H9 (cell line): Measurements from ENCODE around the gene WDHD1. TPM values are rescaled to one million over a fixed set of nuclear protein-coding genes. Genes with fewer than 3 reads are reported as not detected.
"Not testable (repeated sequence)": the region's sequence is repeated elsewhere in the genome, so short reads cannot be mapped to it uniquely, and the experiment has no call there.

Experiments
- DNase-seq: peaks from one replicate; pipeline ENCODE4 v3.0.0-alpha.2; 2017
- H2AFZ ChIP-seq: one replicate; pipeline ENCODE4 v1.6.1; 2013; ENCODE audit warnings: mild to moderate bottlenecking, low read length, control low read depth, moderate library complexity
- H2AK5ac ChIP-seq: 2 replicates; pipeline ENCODE4 v1.6.1; 2013; ENCODE audit warnings: low read length, control low read depth, mixed read lengths; ENCODE audit not compliant: insufficient read length
- H2BK120ac ChIP-seq: one replicate; pipeline ENCODE4 v1.6.1; 2013; ENCODE audit warnings: low read depth, mild to moderate bottlenecking, low read length, control low read depth, inconsistent platforms; ENCODE audit not compliant: poor library complexity, severe bottlenecking
- H2BK12ac ChIP-seq: 2 replicates; pipeline ENCODE4 v1.6.1; 2013; ENCODE audit warnings: low read length, control low read depth, mixed read lengths, low read depth; ENCODE audit not compliant: insufficient read length
- H2BK15ac ChIP-seq: 2 replicates; pipeline ENCODE4 v1.6.1; 2013; ENCODE audit warnings: low read depth, low read length, control low read depth
- H2BK20ac ChIP-seq: one replicate; pipeline ENCODE4 v1.6.1; 2013; ENCODE audit warnings: low read depth, mild to moderate bottlenecking, low read length, control low read depth, inconsistent platforms; ENCODE audit not compliant: poor library complexity, severe bottlenecking
- H2BK5ac ChIP-seq: 2 replicates; pipeline ENCODE4 v1.6.1; 2013; ENCODE audit warnings: low read length, control low read depth, mixed read lengths; ENCODE audit not compliant: insufficient read length
- H3K14ac ChIP-seq: 2 replicates; pipeline ENCODE4 v1.6.1; 2013; ENCODE audit warnings: low read length, control low read depth; ENCODE audit not compliant: insufficient read depth
- H3K18ac ChIP-seq: 2 replicates; pipeline ENCODE4 v1.6.1; 2013; ENCODE audit warnings: low read depth, mild to moderate bottlenecking, mixed read lengths, low read length, control low read depth; ENCODE audit not compliant: insufficient read length
- H3K23ac ChIP-seq: 2 replicates; pipeline ENCODE4 v1.6.1; 2013; ENCODE audit warnings: low read length, control low read depth, mixed read lengths, low read depth; ENCODE audit not compliant: insufficient read length
- H3K23me2 ChIP-seq: 2 replicates; pipeline ENCODE4 v1.6.1; 2013; ENCODE audit warnings: low read depth, mild to moderate bottlenecking, mixed read lengths, low read length, control low read depth; ENCODE audit not compliant: insufficient read length, poor library complexity, severe bottlenecking
- H3K27ac ChIP-seq: 2 replicates; pipeline ENCODE4 v1.5.1; 2013; ENCODE audit warnings: low read length, control low read depth, mixed read lengths, low read depth; ENCODE audit not compliant: insufficient read length
- H3K27me3 ChIP-seq: 2 replicates; pipeline ENCODE4 v1.6.1; 2013; ENCODE audit warnings: low read length, control low read depth, inconsistent platforms; ENCODE audit not compliant: insufficient read depth
- H3K4ac ChIP-seq: 2 replicates; pipeline ENCODE4 v1.6.1; 2013; ENCODE audit warnings: low read depth, mild to moderate bottlenecking, control low read depth, inconsistent platforms, low read length, moderate library complexity
- H3K4me1 ChIP-seq: 2 replicates; pipeline ENCODE4 v1.6.1; 2013; ENCODE audit warnings: low read length, control low read depth, inconsistent platforms; ENCODE audit not compliant: insufficient read depth
- H3K4me2 ChIP-seq: 2 replicates; pipeline ENCODE4 v1.6.1; 2013; ENCODE audit warnings: low read length, control low read depth, mixed read lengths; ENCODE audit not compliant: insufficient read length, insufficient read depth
- H3K56ac ChIP-seq: 2 replicates; pipeline ENCODE4 v1.6.1; 2013; ENCODE audit warnings: low read depth, mild to moderate bottlenecking, mixed read lengths, low read length, control low read depth; ENCODE audit not compliant: insufficient read length
- H3K79me1 ChIP-seq: 2 replicates; pipeline ENCODE4 v1.6.1; 2013; ENCODE audit warnings: low read depth, mild to moderate bottlenecking, moderate library complexity, low read length, control low read depth, inconsistent platforms; ENCODE audit not compliant: insufficient read depth, poor library complexity, severe bottlenecking
- H3K79me2 ChIP-seq: 2 replicates; pipeline ENCODE4 v1.6.1; 2013; ENCODE audit warnings: low read length, control low read depth, inconsistent platforms; ENCODE audit not compliant: insufficient read depth
- H3K9ac ChIP-seq: 2 replicates; pipeline ENCODE4 v1.6.1; 2013; ENCODE audit warnings: low read length, control low read depth, mixed read lengths; ENCODE audit not compliant: insufficient read length; ENCODE audit errors: extremely low read depth
- H3K9me3 ChIP-seq: one replicate; pipeline ENCODE4 v1.6.1; 2013; ENCODE audit warnings: low read depth, low read length, inconsistent platforms; ENCODE audit not compliant: control insufficient read depth
- H3T11ph ChIP-seq: one replicate; pipeline ENCODE4 v1.6.1; 2013; ENCODE audit warnings: mild to moderate bottlenecking, low read length, control low read depth, inconsistent platforms
- H4K20me1 ChIP-seq: one replicate; pipeline ENCODE4 v1.6.1; 2013; ENCODE audit not compliant: control insufficient read depth, insufficient read length, insufficient read depth
- H4K5ac ChIP-seq: 2 replicates; pipeline ENCODE4 v1.6.1; 2013; ENCODE audit warnings: low read depth, mild to moderate bottlenecking, mixed read lengths, low read length, control low read depth; ENCODE audit not compliant: insufficient read length
- H4K8ac ChIP-seq: replicated peaks from 2 replicates; pipeline ENCODE4 v1.6.1; 2013; ENCODE audit warnings: low read length, control low read depth, mixed read lengths, low read depth; ENCODE audit not compliant: insufficient read length
- H4K91ac ChIP-seq: 2 replicates; pipeline ENCODE4 v1.6.1; 2013; ENCODE audit warnings: low read depth, mild to moderate bottlenecking, moderate library complexity, mixed read lengths, low read length, control low read depth; ENCODE audit not compliant: insufficient read length
- H3K27ac Mint-ChIP-seq, 3 experiments: 2 replicates in 2 of 3; 3 replicates in 1 of 3; pipeline ENCODE4 v1.8.0; 2020 to 2021; ENCODE audit warnings: mixed read lengths in 3 of 3, mild to moderate bottlenecking in 1 of 3, moderate library complexity in 1 of 3
- H3K27me3 Mint-ChIP-seq: 2 replicates; pipeline ENCODE4 v1.8.0; 2021; ENCODE audit warnings: low read depth, mild to moderate bottlenecking, moderate library complexity, mixed read lengths
- H3K36me3 Mint-ChIP-seq, 3 experiments: 2 replicates in 2 of 3; 3 replicates in 1 of 3; pipeline ENCODE4 v1.8.0; 2020 to 2021; ENCODE audit warnings: low read depth in 3 of 3, mixed read lengths in 3 of 3; ENCODE audit not compliant: insufficient read depth in 1 of 3
- H3K4me1 Mint-ChIP-seq, 2 experiments: 2 replicates each; pipeline ENCODE4 v1.8.0; 2020; ENCODE audit warnings: mixed read lengths in 2 of 2
- H3K4me3 Mint-ChIP-seq, 2 experiments: 2 replicates in 1 of 2; 3 replicates in 1 of 2; pipeline ENCODE4 v1.8.0; 2020 to 2021; ENCODE audit warnings: mild to moderate bottlenecking in 2 of 2, mixed read lengths in 2 of 2, moderate library complexity in 1 of 2
- H3K9me3 Mint-ChIP-seq, 2 experiments: 2 replicates in 1 of 2; 3 replicates in 1 of 2; pipeline ENCODE4 v1.8.0; 2020; ENCODE audit warnings: mild to moderate bottlenecking in 2 of 2, mixed read lengths in 2 of 2, moderate library complexity in 1 of 2
- WGBS: extraction: QIAGEN DNeasy Blood & Tissue Kit; methylation state at CpG from one replicate; pipeline ENCODE4 v1.1.7; 2013; ENCODE audit warnings: missing lambda C conversion rate, low lambda C conversion rate, mixed read lengths; ENCODE audit not compliant: insufficient read length; ENCODE audit errors: extremely low coverage; 5-methylcytosine and 5-hydroxymethylcytosine counted together
- total RNA-seq: library from RNA; stranded (reverse); gene quantifications from 2 replicates; pipeline ENCODE4 v1.2.1, GENCODE V29; 2021
- TF ChIP-seq, protein P1 (sequence below): fragments of 200-600 bp; sonication (generic); conservative IDR thresholded peaks from 3 replicates; pipeline ENCODE4 v1.8.0; 2021; ENCODE audit warnings: antibody characterized with exemption, mild to moderate bottlenecking

The WDHD1 gene
- total RNA-seq, 1 experiment from 2014 or later: 93.7 TPM

DNA sequence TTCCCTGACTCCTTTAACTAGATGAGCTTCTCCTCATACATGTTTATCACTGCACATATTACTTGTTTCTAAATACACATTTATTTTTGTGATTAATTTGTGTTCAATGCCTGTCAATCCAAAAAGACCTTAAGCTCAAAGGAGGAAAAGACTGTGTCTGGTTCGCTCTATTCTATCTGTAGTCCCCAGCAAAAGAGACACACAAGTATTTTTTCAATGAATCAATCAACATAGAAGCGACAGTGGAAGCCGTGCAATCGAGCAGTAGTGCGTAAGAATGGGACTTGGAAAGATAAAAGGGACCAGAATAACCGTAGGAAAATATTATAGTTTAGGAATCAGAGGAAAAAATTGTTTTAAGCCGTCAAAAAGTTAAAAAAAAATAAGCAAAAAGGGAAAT is 951 bp downstream of the WDHD1 start:
- Histone ChIP-seq H3K9ac (peak overlapping the region; percentile 99), H4K8ac (no peak overlapping the region), H2BK12ac (no peak overlapping the region)

GRCh38 chr14:55024365-55024764 is 2.5 kb downstream of the WDHD1 start:
- not testable (repeated sequence) for DNase-seq, H2BK15ac ChIP-seq, H2BK12ac ChIP-seq, H3K9me3 ChIP-seq, H3K79me1 ChIP-seq, H2BK120ac ChIP-seq, H2BK20ac ChIP-seq, H3K4me2 ChIP-seq, H3K4me1 ChIP-seq, H3K27me3 ChIP-seq, H2AFZ ChIP-seq, H3K27ac ChIP-seq, H3K23ac ChIP-seq, H4K20me1 ChIP-seq, H3K56ac ChIP-seq, H4K8ac ChIP-seq, H3T11ph ChIP-seq, H4K5ac ChIP-seq, H3K9me3 Mint-ChIP-seq, H4K91ac ChIP-seq, H2AK5ac ChIP-seq, H3K14ac ChIP-seq, H3K27me3 Mint-ChIP-seq, H3K18ac ChIP-seq, H3K4ac ChIP-seq, H2BK5ac ChIP-seq
- H3K23me2 ChIP-seq: peaks cover 13% of the 10 kb centered on the region
- peaks cover 16% of the 10 kb centered on the region; the same call in 1 of the 2 replicates for H3K79me2 ChIP-seq
- Mint-ChIP-seq H3K36me3 (peaks cover 9 to 53% (median 52%) of the 10 kb centered on the region in 3 experiments; a peak in 6 of 7 replicates), H3K4me1 (peaks cover 47 to 51% of the 10 kb centered on the region in 2 experiments), H3K27ac (peak overlapping the region; percentile 2 to 98 (median 96); a peak in 5 of 7 replicates), H3K4me3 (peak overlapping the region; percentile 1 to 60; a peak in 2 of 5 replicates)
- WGBS: no CpG with 5 or more reads among the region's 5 CpGs
- peak overlapping the region; percentile 19 for H3K9ac ChIP-seq

More for the DNA sequence above, 951 bp downstream of the WDHD1 start:
- Histone ChIP-seq H3K27ac (peak overlapping the region; percentile 37), H4K5ac (no peak overlapping the region), H2AK5ac (no peak overlapping the region), H4K91ac (no peak overlapping the region), H2BK5ac (no peak overlapping the region), H2BK120ac (no peak overlapping the region), H3K4me2 (peak overlapping the region; percentile 79), H2BK20ac (no peak overlapping the region), H3K23me2 (peaks cover 13% of the 10 kb centered on the region), H3K4ac (no peak overlapping the region), H3K27me3 (no peaks in the 10 kb centered on the region), H3K79me2 (peaks cover 18% of the 10 kb centered on the region; the same call in 1 of the 2 replicates), H4K20me1 (no peaks in the 10 kb centered on the region), H3K4me1 (no peaks in the 10 kb centered on the region), H2BK15ac (no peak overlapping the region), H3K9me3 (no peaks in the 10 kb centered on the region), H3T11ph (no peak overlapping the region), H3K14ac (peak overlapping the region; percentile 69; the same call in 1 of the 2 replicates), H3K23ac (peak overlapping the region; percentile 25), H3K18ac (no peak overlapping the region), H2AFZ (no peak overlapping the region), H3K56ac (no peak overlapping the region), H3K79me1 (no peaks in the 10 kb centered on the region)
- peaks cover 57 to 60% of the 10 kb centered on the region in 2 experiments for H3K4me1 Mint-ChIP-seq
- TF ChIP-seq, protein P1, sequence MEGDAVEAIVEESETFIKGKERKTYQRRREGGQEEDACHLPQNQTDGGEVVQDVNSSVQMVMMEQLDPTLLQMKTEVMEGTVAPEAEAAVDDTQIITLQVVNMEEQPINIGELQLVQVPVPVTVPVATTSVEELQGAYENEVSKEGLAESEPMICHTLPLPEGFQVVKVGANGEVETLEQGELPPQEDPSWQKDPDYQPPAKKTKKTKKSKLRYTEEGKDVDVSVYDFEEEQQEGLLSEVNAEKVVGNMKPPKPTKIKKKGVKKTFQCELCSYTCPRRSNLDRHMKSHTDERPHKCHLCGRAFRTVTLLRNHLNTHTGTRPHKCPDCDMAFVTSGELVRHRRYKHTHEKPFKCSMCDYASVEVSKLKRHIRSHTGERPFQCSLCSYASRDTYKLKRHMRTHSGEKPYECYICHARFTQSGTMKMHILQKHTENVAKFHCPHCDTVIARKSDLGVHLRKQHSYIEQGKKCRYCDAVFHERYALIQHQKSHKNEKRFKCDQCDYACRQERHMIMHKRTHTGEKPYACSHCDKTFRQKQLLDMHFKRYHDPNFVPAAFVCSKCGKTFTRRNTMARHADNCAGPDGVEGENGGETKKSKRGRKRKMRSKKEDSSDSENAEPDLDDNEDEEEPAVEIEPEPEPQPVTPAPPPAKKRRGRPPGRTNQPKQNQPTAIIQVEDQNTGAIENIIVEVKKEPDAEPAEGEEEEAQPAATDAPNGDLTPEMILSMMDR: no peak
- peak overlapping the region; percentile 93 to 99 (median 98) for H3K27ac Mint-ChIP-seq
- WGBS: no CpG with 5 or more reads among the region's 7 CpGs
- no peaks in the 10 kb centered on the region for H3K27me3 Mint-ChIP-seq
- H3K9me3 Mint-ChIP-seq: peaks cover 0 to 4% of the 10 kb centered on the region in 2 experiments; a peak in 1 of 5 replicates
- H3K4me3 Mint-ChIP-seq: peak overlapping the region; percentile 95 to 96
- peaks cover 8 to 40% (median 36%) of the 10 kb centered on the region in 3 experiments; a peak in 6 of 7 replicates for H3K36me3 Mint-ChIP-seq
- no peak for DNase-seq
